K562 (cell line): ENCODE measurements around the gene PRPF6. TPM values are rescaled to one million over a fixed set of nuclear protein-coding genes. Genes with fewer than 3 reads are reported as not detected.
A peak's percentile ranks its signal among the peaks of the same experiment; 100 is the strongest.

Experiments used
- ATAC-seq: fragments of 200-7000 bp; cut with Tn5 transposase; 3 replicates; pipeline ENCODE4 v1.9.1; 2020; ENCODE audit warnings: moderate library complexity
- BruUV-seq: library from RNA; stranded (reverse); fragments of 400-500 nt; replicated peaks from 2 replicates; lab custom pipeline; 2021; lab: Mats Ljungman, UMichigan
- CTCF ChIA-PET: fragments of 300-600 bp; formaldehyde crosslinking; extraction: SDS; loops from one replicate; lab custom pipeline; 2021; ENCODE audit warnings: low intra/inter-chr PET ratio; lab: Yijun Ruan, JAX
- POLR2A ChIA-PET: fragments of 300-600, 350-650 bp; sonication (Branson Sonifier 250); formaldehyde crosslinking; extraction: SDS; loops from one replicate; lab custom pipeline; 2021; ENCODE audit warnings: antibody characterized with exemption, inconsistent platforms; lab: Yijun Ruan, JAX
- DNase-seq, 4 experiments: peaks; one replicate each; pipeline versions ENCODE4 v3.0.0 to v3.0.0-alpha.2; 2011 to 2018; ENCODE audit warnings: low spot score in 3 of 4, mixed read lengths in 3 of 4; ENCODE audit errors: extremely low read depth in 1 of 4
- FAIRE-seq: peaks from 2 replicates; lab custom pipeline; 2011; peaks lifted over from hg19 to GRCh38; lab: Jason Lieb, UNC
- H2AFZ ChIP-seq: 2 replicates; pipeline ENCODE4 v1.6.0; 2011; ENCODE audit warnings: low read depth, low read length, control low read depth, inconsistent platforms
- H3K27ac ChIP-seq: fragments of 200-600 bp; 3 replicates; pipeline ENCODE4 v1.8.0; 2011; ENCODE audit warnings: low read depth, mild to moderate bottlenecking, control low read depth, inconsistent platforms, low read length, moderate library complexity, mixed read lengths; ENCODE audit errors: extremely low read depth
- H3K27me3 ChIP-seq, 2 experiments: fragments of 300-600 bp in 1 of 2; 2 replicates in 1 of 2; 3 replicates in 1 of 2; pipeline versions ENCODE4 v1.6.0 to v1.8.0; 2011; ENCODE audit warnings: inconsistent platforms in 2 of 2, low read length in 2 of 2, mild to moderate bottlenecking in 1 of 2, mixed read lengths in 1 of 2, moderate library complexity in 1 of 2; ENCODE audit not compliant: control insufficient read depth in 2 of 2, insufficient read depth in 2 of 2
- H3K36me3 ChIP-seq: fragments of 300-600 bp; 3 replicates; pipeline ENCODE4 v1.8.0; 2011; ENCODE audit warnings: mild to moderate bottlenecking, low read length, inconsistent platforms; ENCODE audit not compliant: control insufficient read depth, insufficient read depth
- H3K4me1 ChIP-seq, 2 experiments: fragments of 200-600 bp in 1 of 2; replicated peaks in 1 of 2; 2 replicates in 1 of 2; 3 replicates in 1 of 2; pipeline versions ENCODE4 v1.5.1 to v1.8.0; 2011; ENCODE audit warnings: inconsistent platforms in 2 of 2, low read length in 2 of 2, mild to moderate bottlenecking in 1 of 2, mixed read lengths in 1 of 2, moderate library complexity in 1 of 2; ENCODE audit not compliant: control insufficient read depth in 2 of 2, insufficient read depth in 2 of 2
- H3K4me2 ChIP-seq: 2 replicates; pipeline ENCODE4 v1.6.1; 2011; ENCODE audit warnings: low read length, control low read depth, inconsistent platforms, mixed read lengths; ENCODE audit not compliant: insufficient read depth
- H3K4me3 ChIP-seq: fragments of 200-600 bp; sonication (generic), shearing (Covaris generic); 2 replicates; pipeline ENCODE4 v1.5.1; 2016; ENCODE audit warnings: control low read depth, inconsistent platforms
- H3K79me2 ChIP-seq: fragments of 200-600 bp; 3 replicates; pipeline ENCODE4 v1.8.0; 2011; ENCODE audit warnings: low read length, inconsistent platforms; ENCODE audit not compliant: control insufficient read depth, insufficient read depth
- H3K9ac ChIP-seq, 2 experiments: 2 replicates each; pipeline versions ENCODE4 v1.6.0 to v1.6.1; 2011; ENCODE audit warnings: low read depth in 2 of 2, low read length in 2 of 2, control low read depth in 1 of 2, inconsistent platforms in 1 of 2, mild to moderate bottlenecking in 1 of 2, mixed read lengths in 1 of 2; ENCODE audit not compliant: insufficient read depth in 1 of 2
- H3K9me1 ChIP-seq: one replicate; pipeline ENCODE4 v1.6.0; 2011; ENCODE audit warnings: inconsistent platforms, mild to moderate bottlenecking, low read length, moderate library complexity; ENCODE audit not compliant: control insufficient read depth, insufficient read depth
- H3K9me3 ChIP-seq: replicated peaks from 2 replicates; pipeline ENCODE4 v1.5.1; 2011; ENCODE audit warnings: low read depth, low read length, inconsistent platforms; ENCODE audit not compliant: control insufficient read depth, insufficient read depth
- H4K20me1 ChIP-seq: replicated peaks from 2 replicates; pipeline ENCODE4 v1.6.1; 2011; ENCODE audit warnings: low read length, inconsistent platforms, mixed read lengths; ENCODE audit not compliant: control insufficient read depth, insufficient read depth
- RBM17 ChIP-seq: fragments of 200-400 bp; formaldehyde crosslinking; IDR thresholded peaks from 2 replicates; pipeline ENCODE4 v1.6.1; 2017; ENCODE audit warnings: low read depth, mild to moderate bottlenecking, low read length, borderline replicate concordance
- RBM22 ChIP-seq: fragments of 200-400 bp; formaldehyde crosslinking; IDR thresholded peaks from 2 replicates; pipeline ENCODE4 v1.6.1; 2018; ENCODE audit warnings: low read length, low read depth; ENCODE audit not compliant: poor library complexity, severe bottlenecking
- ZBTB33 ChIP-seq: sonication (generic); formaldehyde crosslinking; IDR thresholded peaks from 2 replicates; pipeline ENCODE4 v1.8.1; 2023; ENCODE audit warnings: mild to moderate bottlenecking, missing genetic modification reagents
- WGBS: fragments of 100-300 bp; shearing (Covaris generic); methylation state at CpG from one replicate; pipeline ENCODE4 v1.1.6; 2016; ENCODE audit warnings: low coverage, mixed read lengths; ENCODE audit not compliant: insufficient coverage; ENCODE audit errors: missing lambda C conversion rate; 5-methylcytosine and 5-hydroxymethylcytosine counted together
- in situ Hi-C: fragments of 300-500 bp; cut with MboI; formaldehyde crosslinking; loops from 4 replicates; pipeline ENCODE4 v1.15.0; 2018; ENCODE audit warnings: inconsistent platforms, mixed read lengths
- intact Hi-C: fragments of 100-400 bp; cut with micrococcal nuclease; formaldehyde crosslinking; loops from 2 replicates; pipeline ENCODE4 v1.14.2; 2022
- polyA plus RNA-seq, 8 experiments: library from polyadenylated mRNA; depleted of rRNA in 4 of 8; stranded (reverse) in 5 of 8; unstranded in 3 of 8; fragments of >200 nt; fragmentation: Nextera tagmentation in 2 of 8; fragmentation: Illumina TruSeq in 1 of 8; extraction: Ambion mirVana in 2 of 8; extraction: Trizol in 1 of 8; gene quantifications; 2 replicates each; pipeline versions ENCODE4 v1.2.1 to v1.2.3, GENCODE V29; 2011 to 2014; ENCODE audit warnings: inconsistent platforms in 1 of 8, missing spikeins in 1 of 8
- total RNA-seq, 7 experiments: library from RNA; depleted of rRNA in 6 of 7; stranded (reverse); fragments of >200 nt in 6 of 7; fragmentation: Illumina TruSeq in 2 of 7; extraction: Trizol in 2 of 7; gene quantifications; 2 replicates each; pipeline versions ENCODE4 v1.2.1 to v1.2.3, GENCODE V29; 2011 to 2021; ENCODE audit warnings: low replicate concordance in 1 of 7

The PRPF6 gene
- total and polyA plus RNA-seq, 9 of the 15 experiments (the other 6 are each of a cell fraction or from before 2014, with no cell fraction given) = 4.2 to 83.2 (median 59.9) TPM

- no peak for FAIRE-seq
- no peak for ATAC-seq
Measured at GRCh38 chr20:64069209-64069613, 88.3 kb downstream of the PRPF6 start.

More at GRCh38 chr20:64069209-64069613, 88.3 kb downstream of the PRPF6 start:
- H3K27ac ChIP-seq = no peak overlapping the region
- in situ Hi-C loops (no loop called here), intact Hi-C loops (no loop called here)
- WGBS = 63% methylated on average over 20 of the region's 20 CpGs
- H4K20me1 ChIP-seq = no peaks in the 10 kb centered on the region
- H3K79me2 ChIP-seq = no peaks in the 10 kb centered on the region
- peaks cover 7% of the 10 kb centered on the region; the same call in 1 of the 3 replicates for H3K36me3 ChIP-seq
- H3K4me1 ChIP-seq = peaks cover 24 to 93% of the 10 kb centered on the region in 2 experiments
- H3K4me3 ChIP-seq = no peak overlapping the region
- POLR2A ChIA-PET = interaction anchor here (0.6 kb wide), 1 partner anchor 999 kb away, joined by 3 read pairs; no protein-coding TSS in a partner anchor
- no peaks in the 10 kb centered on the region for H3K27me3 ChIP-seq
- H3K4me2 ChIP-seq = no peak overlapping the region
- H3K9me1 ChIP-seq = peaks cover 3% of the 10 kb centered on the region
- no peaks in the 10 kb centered on the region for H3K9me3 ChIP-seq
- no peak for TF ChIP-seq RBM17
- TF ChIP-seq RBM22 = peak; percentile 16
- peak; percentile 58; the same call in 1 of the 2 replicates for TF ChIP-seq ZBTB33 (CRISPR knock-in tag)
- TF ChIP-seq, all 486 proteins: peak for 2
- BruUV-seq = no TSS peak
- Histone ChIP-seq H3K9ac (peak overlapping the region in 1 of 2 experiments; percentile 14; a peak in 1 of 4 replicates), H2AFZ (no peak overlapping the region)
- CTCF ChIA-PET = no interaction called here
- no peak for DNase-seq
